HuH-7 (cell line): ENCODE results near the gene BRD7.

Experiments used
- DNase-seq: peaks from one replicate; pipeline ENCODE4 v3.0.0; 2011; ENCODE audit warnings: low spot score

Gene BRD7

GRCh38 chr16:50303041-50303604 lies 65.7 kb downstream of the BRD7 start:
- DNase-seq, result no peak

- DNase-seq, result no peak
Measured at GRCh38 chr16:50302472-50303005, 66.2 kb downstream of the BRD7 start.

- no peak for DNase-seq
Measured at GRCh38 chr16:50301626-50302471, 66.9 kb downstream of the BRD7 start.

GRCh38 chr16:50300942-50301625 lies 67.7 kb downstream of the BRD7 start:
- no peak for DNase-seq

- DNase-seq, result no peak
Measured at GRCh38 chr16:50299508-50300105, 69.2 kb downstream of the BRD7 start.

- no peak for DNase-seq
Measured at GRCh38 chr16:50298591-50299507, 69.9 kb downstream of the BRD7 start.

- DNase-seq, result no peak
Measured at GRCh38 chr16:50298075-50298460, 70.7 kb downstream of the BRD7 start.

GRCh38 chr16:50297301-50298074 lies 71.3 kb downstream of the BRD7 start:
- DNase-seq, result no peak

GRCh38 chr16:50296807-50297206 lies 72.0 kb downstream of the BRD7 start:
- DNase-seq, result no peak

- DNase-seq, result no peak
Measured at GRCh38 chr16:50295541-50296132, 73.2 kb downstream of the BRD7 start.

- DNase-seq, result no peak
Measured at GRCh38 chr16:50294955-50295354, 73.8 kb downstream of the BRD7 start.

- no peak for DNase-seq
Measured at GRCh38 chr16:50293994-50294855, 74.6 kb downstream of the BRD7 start.

- no peak for DNase-seq
Measured at GRCh38 chr16:50293041-50293783, 75.6 kb downstream of the BRD7 start.

GRCh38 chr16:50292566-50292948 lies 76.2 kb downstream of the BRD7 start:
- DNase-seq, result no peak

- no peak for DNase-seq
Measured at GRCh38 chr16:50291719-50292565, 76.8 kb downstream of the BRD7 start.

- no peak for DNase-seq
Measured at GRCh38 chr16:50290856-50291255, 77.9 kb downstream of the BRD7 start.

- no peak for DNase-seq
Measured at GRCh38 chr16:50289950-50290764, 78.6 kb downstream of the BRD7 start.
